Muscle layer of colon (tissue), 2 donors: ENCODE results near the gene TMEM115.

Experiments used
- H3K27ac ChIP-seq: one replicate; pipeline ENCODE4 v1.7.0; 2013; ENCODE audit warnings: low read depth, mild to moderate bottlenecking, low read length, moderate library complexity
- H3K27me3 ChIP-seq, 2 donors: one replicate each; pipeline ENCODE4 v1.7.0; 2013; ENCODE audit warnings: low read length in 2 of 2, mild to moderate bottlenecking in 2 of 2; ENCODE audit not compliant: insufficient read depth in 2 of 2, control insufficient read depth in 1 of 2
- H3K36me3 ChIP-seq: one replicate; pipeline ENCODE4 v1.7.0; 2013; ENCODE audit warnings: mild to moderate bottlenecking, low read length; ENCODE audit not compliant: insufficient read depth
- H3K4me1 ChIP-seq: one replicate; pipeline ENCODE4 v1.7.0; 2013; ENCODE audit warnings: mild to moderate bottlenecking, low read length; ENCODE audit not compliant: insufficient read depth
- H3K4me3 ChIP-seq, 2 donors: one replicate each; pipeline ENCODE4 v1.7.0; 2013; ENCODE audit warnings: low read length in 2 of 2, low read depth in 1 of 2, mild to moderate bottlenecking in 1 of 2, moderate library complexity in 1 of 2
- H3K9ac ChIP-seq: one replicate; pipeline ENCODE4 v1.7.0; 2013; ENCODE audit warnings: low read length
- H3K9me3 ChIP-seq: one replicate; pipeline ENCODE4 v1.7.0; 2013; ENCODE audit warnings: mild to moderate bottlenecking, low read length
- donor health status: abdominal sarcoma.
- donor health status: Adenocarcinoma of cecum.

The TMEM115 gene

DNA sequence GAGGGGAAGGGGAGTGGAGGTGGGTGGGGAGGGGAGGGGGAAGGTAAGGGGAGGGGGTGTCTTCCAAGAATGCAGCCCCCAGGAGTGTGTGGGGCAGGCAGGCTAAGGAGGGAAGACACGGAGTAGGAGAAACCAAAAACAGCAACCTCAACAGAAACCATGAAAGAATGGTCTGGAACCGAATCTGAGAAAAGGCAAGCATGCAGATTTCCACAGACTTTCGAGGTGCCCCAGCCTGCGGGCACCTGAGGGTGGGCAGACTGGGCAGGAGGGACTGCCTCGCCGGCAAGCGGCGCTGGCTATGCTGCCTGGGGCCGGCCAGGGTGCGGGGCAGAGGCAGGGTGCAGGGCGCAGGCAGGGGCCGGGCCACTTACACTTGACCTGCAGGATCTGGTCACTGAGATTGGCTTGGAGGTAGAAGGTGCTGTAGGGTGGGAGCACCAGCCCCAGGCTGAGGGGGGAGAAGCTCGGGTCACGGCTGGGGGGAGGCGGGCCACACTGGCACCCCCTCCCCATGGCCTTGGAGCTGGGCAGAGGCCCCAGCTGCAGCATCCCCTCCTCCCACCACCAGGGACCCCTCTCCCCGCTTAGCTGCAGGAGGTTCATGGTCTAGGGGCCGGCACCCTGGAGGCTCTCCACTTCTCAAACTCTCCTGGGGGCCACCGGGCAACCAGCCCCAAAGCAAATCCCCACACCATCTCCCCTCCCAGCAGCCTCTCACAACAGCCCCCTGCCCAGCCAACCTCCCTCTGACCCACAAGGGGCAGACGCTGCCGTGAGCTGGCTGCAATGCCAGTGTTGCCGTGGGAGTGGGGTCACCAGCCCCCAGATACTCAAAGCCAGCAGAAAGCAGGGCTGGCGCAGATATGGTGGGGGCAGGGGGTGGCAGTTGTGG is 15.3 kb upstream of the TMEM115 start:
- Histone ChIP-seq H3K27me3 (peaks cover 0 to 15% of the 10 kb centered on the region in 2 donors), H3K9ac (no peak overlapping the region), H3K4me1 (no peaks in the 10 kb centered on the region), H3K36me3 (no peaks in the 10 kb centered on the region), H3K4me3 (no peak overlapping the region), H3K27ac (no peak overlapping the region), H3K9me3 (no peaks in the 10 kb centered on the region)

DNA sequence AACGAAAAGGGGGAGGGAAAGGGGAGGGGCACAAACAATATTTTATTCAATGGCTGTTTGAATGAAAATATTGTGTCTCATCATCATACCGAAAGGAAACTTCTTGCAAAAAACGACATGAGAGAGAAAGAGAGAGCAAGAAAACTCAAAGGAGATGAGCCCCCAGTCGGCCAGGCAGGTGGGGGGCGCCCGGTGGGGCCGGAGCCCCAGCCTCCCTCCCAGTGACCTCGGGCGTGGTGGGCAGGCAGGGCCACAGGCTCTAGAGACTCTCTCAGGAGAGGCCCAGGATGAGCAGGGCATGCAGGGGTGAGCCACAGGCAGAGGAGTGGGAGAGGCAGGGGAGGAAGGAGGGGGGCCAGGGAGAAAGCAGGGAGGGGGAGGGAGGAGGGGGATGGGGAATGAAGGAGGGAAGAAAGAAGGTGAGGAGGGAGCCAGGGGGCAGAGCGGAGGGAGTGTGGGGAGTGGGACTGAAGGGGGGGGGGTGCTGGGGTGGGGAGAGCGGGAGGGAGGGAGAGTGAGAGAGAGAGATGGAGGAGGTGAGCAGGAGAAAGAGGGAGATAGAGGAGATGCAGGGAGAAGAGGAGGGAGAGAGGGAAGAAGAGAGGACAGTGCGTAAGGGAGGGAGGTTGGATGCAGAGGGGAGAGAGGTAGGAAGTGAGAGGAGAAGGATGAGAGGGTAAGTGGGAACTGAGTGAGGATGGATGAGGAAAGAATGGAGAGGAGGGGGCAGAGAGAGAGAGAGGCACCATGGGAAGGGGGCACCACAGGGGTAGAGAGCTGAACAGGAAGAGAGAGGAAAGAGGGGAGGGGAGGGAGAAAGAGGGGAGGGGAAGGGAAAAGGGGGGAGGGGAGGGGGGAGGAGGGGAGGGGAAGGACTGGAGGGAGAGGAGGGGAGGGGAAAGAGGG is 14.1 kb upstream of the TMEM115 start:
- Histone ChIP-seq H3K9me3 (no peaks in the 10 kb centered on the region), H3K9ac (no peak overlapping the region), H3K27ac (no peak overlapping the region), H3K4me3 (no peak overlapping the region), H3K36me3 (no peaks in the 10 kb centered on the region), H3K27me3 (peaks cover 0 to 18% of the 10 kb centered on the region in 2 donors), H3K4me1 (no peaks in the 10 kb centered on the region)

DNA sequence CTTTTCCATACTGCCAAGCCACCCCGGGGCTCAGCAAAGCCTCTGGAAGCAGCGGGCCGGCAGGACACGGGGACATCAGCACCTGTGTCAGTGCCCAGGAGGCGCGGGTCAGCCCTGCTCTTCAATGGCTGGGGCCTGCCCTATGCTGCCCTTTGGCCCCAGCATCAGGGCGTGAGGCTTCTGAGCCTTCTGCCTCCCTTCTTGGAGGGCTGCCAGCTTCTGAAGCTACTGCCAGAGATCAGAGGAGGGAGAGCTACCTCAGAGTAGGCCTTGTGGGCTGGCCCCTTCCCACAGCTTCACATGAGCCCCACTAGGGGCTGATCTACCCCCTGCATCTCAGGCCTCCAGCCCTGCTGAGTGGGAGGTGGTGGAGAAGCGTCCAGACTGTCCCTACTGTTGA is 13.0 kb upstream of the TMEM115 start:
- Histone ChIP-seq H3K9ac (no peak overlapping the region), H3K4me3 (no peak overlapping the region), H3K36me3 (no peaks in the 10 kb centered on the region), H3K9me3 (no peaks in the 10 kb centered on the region), H3K4me1 (no peaks in the 10 kb centered on the region), H3K27ac (no peak overlapping the region), H3K27me3 (peaks cover 0 to 18% of the 10 kb centered on the region in 2 donors)

DNA sequence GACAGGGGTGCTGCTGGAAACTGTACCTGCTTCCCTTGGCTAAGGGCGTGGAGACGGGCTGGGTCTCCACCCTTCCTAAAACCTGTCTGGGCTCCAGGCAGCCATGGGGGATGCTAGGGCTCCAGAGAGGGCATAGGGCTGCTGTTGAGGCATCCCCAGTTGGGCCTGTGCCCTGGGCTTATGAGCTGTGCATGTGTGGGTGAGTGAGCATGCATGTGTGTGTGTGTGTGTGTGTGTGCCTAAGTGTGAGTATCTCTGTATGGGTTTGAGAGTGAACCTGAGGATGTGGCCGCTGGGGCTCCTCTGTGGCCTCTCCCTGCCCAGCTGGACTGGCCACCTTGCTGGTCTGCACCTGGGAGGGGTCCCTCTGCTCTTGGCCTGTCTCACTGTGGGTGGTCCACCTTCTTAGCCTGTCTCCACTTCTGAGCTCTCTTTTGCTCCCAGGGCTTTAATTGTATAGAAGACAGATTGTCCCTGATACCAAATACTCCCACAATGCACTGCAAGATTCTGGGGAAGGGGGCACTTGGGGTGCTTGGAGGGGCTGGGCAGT is 11.9 kb upstream of the TMEM115 start:
- no peaks in the 10 kb centered on the region for H3K4me1 ChIP-seq
- peaks cover 0 to 18% of the 10 kb centered on the region in 2 donors for H3K27me3 ChIP-seq
- H3K27ac ChIP-seq, result no peak overlapping the region
- no peaks in the 10 kb centered on the region for H3K36me3 ChIP-seq
- H3K4me3 ChIP-seq, result no peak overlapping the region
- no peaks in the 10 kb centered on the region for H3K9me3 ChIP-seq
- no peak overlapping the region for H3K9ac ChIP-seq

DNA sequence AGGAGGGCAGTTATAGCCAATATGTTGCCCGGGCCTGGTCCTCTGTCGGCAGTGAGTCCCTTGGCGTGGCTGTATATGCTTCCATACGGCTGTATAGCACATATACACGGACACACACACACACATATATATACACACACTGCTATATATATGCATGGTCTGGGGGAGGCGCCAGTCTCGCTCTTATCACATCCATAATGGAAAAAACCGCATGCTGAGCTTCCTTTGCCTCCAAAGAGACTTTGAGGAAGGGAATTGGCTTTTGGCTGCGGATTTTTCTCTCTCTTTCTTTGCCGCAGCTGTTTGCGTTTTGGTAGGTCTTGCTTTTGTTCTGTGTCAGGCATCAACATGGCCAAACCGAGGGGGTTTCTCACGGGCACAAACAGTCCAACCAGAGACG is 11.3 kb upstream of the TMEM115 start:
- no peak overlapping the region for H3K27ac ChIP-seq
- H3K9me3 ChIP-seq, result no peaks in the 10 kb centered on the region
- H3K27me3 ChIP-seq, result peaks cover 0 to 18% of the 10 kb centered on the region in 2 donors
- H3K36me3 ChIP-seq, result no peaks in the 10 kb centered on the region
- H3K9ac ChIP-seq, result no peak overlapping the region
- no peak overlapping the region for H3K4me3 ChIP-seq
- H3K4me1 ChIP-seq, result peaks cover 2% of the 10 kb centered on the region

DNA sequence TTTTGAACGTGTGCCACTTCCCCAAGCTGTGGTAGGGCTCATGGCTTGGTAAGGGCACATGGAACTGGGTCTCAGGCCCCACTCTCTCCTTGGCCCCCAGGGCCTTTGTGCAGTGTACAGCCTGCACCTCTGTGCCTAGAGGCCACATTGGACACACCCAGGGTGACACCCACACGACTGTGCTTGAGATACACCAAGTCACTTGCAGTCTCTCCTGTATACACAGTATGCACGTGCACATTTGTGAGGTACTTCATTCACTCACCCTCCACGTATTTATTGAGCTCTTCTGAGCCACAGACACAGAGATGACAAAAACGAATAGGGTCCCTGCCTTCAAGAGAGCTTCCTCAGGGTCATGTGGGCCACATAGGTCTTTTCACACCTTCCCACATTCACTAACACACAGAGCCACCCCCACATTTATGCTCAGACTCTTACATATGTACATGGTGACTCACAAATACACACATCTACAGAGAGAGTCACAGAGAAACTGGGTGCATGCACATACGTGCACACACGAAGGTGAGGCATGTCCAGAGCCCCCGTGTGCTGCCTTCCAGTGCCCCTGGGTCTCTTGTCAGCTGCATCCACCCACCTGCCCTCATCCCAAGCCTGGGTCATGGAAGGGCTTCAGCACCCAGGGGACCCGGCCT is 9.8 kb upstream of the TMEM115 start:
- H3K9ac ChIP-seq, result no peak overlapping the region

DNA sequence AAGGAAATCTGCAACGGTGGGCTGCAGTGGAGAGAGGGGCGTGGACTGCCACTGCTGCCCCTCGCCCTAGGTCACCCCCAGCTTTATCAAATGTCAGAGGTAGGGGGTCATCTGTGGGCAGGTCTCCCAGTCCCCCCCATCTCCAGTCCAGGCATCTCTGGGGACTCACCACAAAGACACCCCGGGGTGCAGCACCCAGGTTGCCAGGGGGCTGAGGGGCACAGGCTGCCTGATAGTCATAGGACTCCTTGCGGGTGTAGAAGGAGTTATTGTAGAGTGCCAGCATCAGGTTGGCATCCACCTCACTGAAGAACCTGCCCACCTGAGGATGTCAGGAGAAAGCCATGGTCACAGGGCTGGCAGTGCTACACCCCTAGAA is 6.5 kb upstream of the TMEM115 start:
- peak overlapping the region in 1 of 2 donors; percentile 75 for H3K4me3 ChIP-seq
- H3K27ac ChIP-seq, result no peak overlapping the region
- H3K9ac ChIP-seq, result no peak overlapping the region
- no peaks in the 10 kb centered on the region for H3K9me3 ChIP-seq
- H3K36me3 ChIP-seq, result no peaks in the 10 kb centered on the region
- H3K27me3 ChIP-seq, result peaks cover 0 to 9% of the 10 kb centered on the region in 2 donors
- H3K4me1 ChIP-seq, result peaks cover 11% of the 10 kb centered on the region

More for the DNA sequence above, 9.8 kb upstream of the TMEM115 start:
- H3K4me1 ChIP-seq, result peaks cover 9% of the 10 kb centered on the region
- peaks cover 0 to 18% of the 10 kb centered on the region in 2 donors for H3K27me3 ChIP-seq
- H3K27ac ChIP-seq, result no peak overlapping the region
- no peaks in the 10 kb centered on the region for H3K36me3 ChIP-seq
- no peaks in the 10 kb centered on the region for H3K9me3 ChIP-seq
- no peak overlapping the region for H3K4me3 ChIP-seq

DNA sequence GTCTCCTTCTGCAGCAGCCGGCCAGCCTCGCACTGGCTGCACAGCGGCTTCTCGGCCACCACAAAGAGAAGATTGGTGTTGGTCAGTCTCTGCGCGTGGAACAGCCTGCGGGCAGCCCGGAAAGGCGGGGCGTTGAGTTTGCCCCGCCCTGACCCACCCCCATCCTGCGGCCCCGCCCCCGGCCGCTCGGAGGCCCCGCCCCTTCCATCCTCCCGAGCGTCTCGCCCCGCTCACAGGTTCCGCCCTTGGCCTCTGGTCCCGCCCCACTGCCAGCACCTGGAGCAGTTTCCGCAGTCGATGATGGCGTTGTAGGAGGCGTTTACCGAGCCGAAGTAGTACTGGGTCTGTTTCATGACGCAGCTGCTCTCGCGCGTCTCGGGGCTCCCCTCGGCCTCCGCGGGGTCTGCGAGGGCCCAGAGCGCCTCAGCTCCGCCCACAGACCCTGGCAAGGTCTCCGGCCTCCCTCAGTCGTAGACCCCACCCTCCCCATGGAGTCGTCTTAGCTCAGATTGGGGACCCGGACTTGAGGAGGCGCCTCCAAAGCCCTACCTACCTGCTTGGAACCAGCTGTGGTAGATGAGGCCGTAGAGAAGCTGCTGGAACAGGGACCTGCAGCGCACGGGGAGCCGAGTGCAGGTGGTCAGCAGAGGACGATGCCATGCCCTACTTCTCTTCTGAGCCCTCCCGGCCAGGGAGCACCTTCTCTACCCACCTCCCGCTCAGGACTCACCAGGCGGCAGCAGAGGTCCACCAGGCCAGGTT is 5.9 kb upstream of the TMEM115 start:
- Histone ChIP-seq H3K4me1 (peaks cover 11% of the 10 kb centered on the region), H3K4me3 (peak overlapping the region; percentile 68 to 75), H3K36me3 (no peaks in the 10 kb centered on the region), H3K9ac (no peak overlapping the region), H3K27ac (peak overlapping the region; percentile 24), H3K27me3 (peaks cover 0 to 9% of the 10 kb centered on the region in 2 donors), H3K9me3 (no peaks in the 10 kb centered on the region)

DNA sequence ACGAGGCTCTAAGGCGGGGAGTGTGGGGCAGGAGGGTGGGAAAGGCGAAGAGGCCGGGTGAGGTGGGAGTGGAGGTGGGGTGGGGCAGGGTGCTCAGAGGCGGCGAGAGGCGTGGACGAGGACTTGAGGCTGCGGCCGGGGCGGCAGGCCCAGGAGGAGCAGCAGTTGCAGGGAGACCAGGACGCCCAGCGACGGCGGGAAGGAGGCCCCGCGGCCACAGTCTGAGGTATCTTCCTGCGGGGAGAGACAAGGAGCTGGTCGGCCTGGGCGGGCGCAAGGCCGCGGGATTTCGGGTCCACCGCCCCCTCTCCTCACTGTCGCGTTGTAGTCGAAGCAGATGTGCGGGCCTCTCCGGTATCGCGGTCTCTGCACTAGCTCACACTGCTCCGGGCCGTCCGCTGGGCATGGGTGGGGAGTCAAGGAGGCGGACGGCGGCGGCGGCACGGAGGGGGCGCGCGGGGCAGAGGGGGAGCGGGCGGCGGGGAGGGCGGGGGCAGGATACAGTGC is 5.3 kb upstream of the TMEM115 start:
- Histone ChIP-seq H3K9ac (no peak overlapping the region), H3K27ac (peak overlapping the region; percentile 52), H3K36me3 (no peaks in the 10 kb centered on the region), H3K4me3 (peak overlapping the region; percentile 50 to 54), H3K27me3 (peaks cover 0 to 3% of the 10 kb centered on the region in 2 donors), H3K9me3 (no peaks in the 10 kb centered on the region), H3K4me1 (peaks cover 11% of the 10 kb centered on the region)

DNA sequence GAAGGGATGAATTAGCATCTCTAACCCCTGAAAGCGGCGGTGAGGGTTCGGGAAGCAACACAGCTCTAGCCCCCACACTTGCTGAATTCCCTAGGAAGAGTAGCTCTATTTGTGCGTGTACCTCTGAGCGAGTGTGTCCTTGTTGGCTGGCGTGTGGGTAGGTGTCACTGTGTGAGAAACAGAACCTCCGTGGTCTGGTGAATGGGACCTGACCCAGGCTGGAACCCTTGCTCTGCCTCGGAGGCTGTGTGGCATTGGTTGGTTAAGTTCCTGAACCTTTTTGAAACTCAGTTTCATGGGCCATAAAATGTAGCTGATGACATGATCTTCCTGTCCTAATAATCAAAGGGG is 414 bp upstream of the TMEM115 start:
- no peak overlapping the region for H3K27ac ChIP-seq
- peak overlapping the region in 1 of 2 donors; percentile 94 for H3K4me3 ChIP-seq
- no peak overlapping the region for H3K9ac ChIP-seq

More for the DNA sequence above, 414 bp upstream of the TMEM115 start:
- H3K36me3 ChIP-seq, result peaks cover 34% of the 10 kb centered on the region
- no peaks in the 10 kb centered on the region for H3K27me3 ChIP-seq
- no peaks in the 10 kb centered on the region for H3K9me3 ChIP-seq
- H3K4me1 ChIP-seq, result peaks cover 39% of the 10 kb centered on the region
